C1 segment of cervical spinal cord (tissue), 14 donors: ENCODE results near the gene RAB44.
A peak's percentile ranks its signal among the peaks of the same experiment; 100 is the strongest.

Experiments used
- DNase-seq, 14 donors: peaks; one replicate each; lab custom pipeline; 2025; lab: John Stamatoyannopoulos, UW

Gene RAB44

GRCh38 chr6:36730424-36731380 is 33.1 kb downstream of the RAB44 start:
- DNase-seq, result no peak

- DNase-seq, result no peak
Observed at GRCh38 chr6:36731622-36732310, 34.1 kb downstream of the RAB44 start.

- no peak for DNase-seq
Observed at GRCh38 chr6:36733300-36733699, 35.7 kb downstream of the RAB44 start.

GRCh38 chr6:36734486-36735060 is 36.9 kb downstream of the RAB44 start:
- no peak for DNase-seq

- peak in 7 of 14 donors; percentile 4 to 75 (median 12) for DNase-seq
Observed at GRCh38 chr6:36735110-36736071, 37.8 kb downstream of the RAB44 start.

- no peak for DNase-seq
Observed at GRCh38 chr6:36737043-36737785, 39.6 kb downstream of the RAB44 start.

GRCh38 chr6:36738108-36738507 is 40.5 kb downstream of the RAB44 start:
- no peak for DNase-seq

- DNase-seq, result no peak
Observed at GRCh38 chr6:36739947-36740817, 42.6 kb downstream of the RAB44 start.

- DNase-seq, result no peak
Observed at GRCh38 chr6:36740818-36741179, 43.2 kb downstream of the RAB44 start.

GRCh38 chr6:36742146-36742545 is 44.5 kb downstream of the RAB44 start:
- peak in 1 of 14 donors; percentile 6 for DNase-seq

GRCh38 chr6:36743032-36743431 is 45.4 kb downstream of the RAB44 start:
- DNase-seq, result no peak

GRCh38 chr6:36743538-36744303 is 46.1 kb downstream of the RAB44 start:
- no peak for DNase-seq

GRCh38 chr6:36744304-36744673 is 46.7 kb downstream of the RAB44 start:
- DNase-seq, result no peak

GRCh38 chr6:36745283-36745682 is 47.7 kb downstream of the RAB44 start:
- DNase-seq, result no peak

GRCh38 chr6:36745836-36746235 is 48.2 kb downstream of the RAB44 start:
- DNase-seq, result no peak

- no peak for DNase-seq
Observed at GRCh38 chr6:36746251-36746650, 48.6 kb downstream of the RAB44 start.

- DNase-seq, result no peak
Observed at GRCh38 chr6:36749829-36750489, 52.3 kb downstream of the RAB44 start.

- no peak for DNase-seq
Observed at GRCh38 chr6:36751091-36751490, 53.5 kb downstream of the RAB44 start.
